HG03342 (cell line): ENCODE results near the gene EXOC3L4.
"Not testable (repeated sequence)": the region's sequence is repeated elsewhere in the genome, so short reads cannot be mapped to it uniquely, and the experiment has no call there.

Experiments used
- ATAC-seq: cut with Tn5 transposase; IDR thresholded peaks from one replicate; pipeline ENCODE4 v1.9.1; 2021; ENCODE audit warnings: mild to moderate bottlenecking, moderate library complexity; ENCODE audit not compliant: unreplicated experiment

EXOC3L4 gene

DNA sequence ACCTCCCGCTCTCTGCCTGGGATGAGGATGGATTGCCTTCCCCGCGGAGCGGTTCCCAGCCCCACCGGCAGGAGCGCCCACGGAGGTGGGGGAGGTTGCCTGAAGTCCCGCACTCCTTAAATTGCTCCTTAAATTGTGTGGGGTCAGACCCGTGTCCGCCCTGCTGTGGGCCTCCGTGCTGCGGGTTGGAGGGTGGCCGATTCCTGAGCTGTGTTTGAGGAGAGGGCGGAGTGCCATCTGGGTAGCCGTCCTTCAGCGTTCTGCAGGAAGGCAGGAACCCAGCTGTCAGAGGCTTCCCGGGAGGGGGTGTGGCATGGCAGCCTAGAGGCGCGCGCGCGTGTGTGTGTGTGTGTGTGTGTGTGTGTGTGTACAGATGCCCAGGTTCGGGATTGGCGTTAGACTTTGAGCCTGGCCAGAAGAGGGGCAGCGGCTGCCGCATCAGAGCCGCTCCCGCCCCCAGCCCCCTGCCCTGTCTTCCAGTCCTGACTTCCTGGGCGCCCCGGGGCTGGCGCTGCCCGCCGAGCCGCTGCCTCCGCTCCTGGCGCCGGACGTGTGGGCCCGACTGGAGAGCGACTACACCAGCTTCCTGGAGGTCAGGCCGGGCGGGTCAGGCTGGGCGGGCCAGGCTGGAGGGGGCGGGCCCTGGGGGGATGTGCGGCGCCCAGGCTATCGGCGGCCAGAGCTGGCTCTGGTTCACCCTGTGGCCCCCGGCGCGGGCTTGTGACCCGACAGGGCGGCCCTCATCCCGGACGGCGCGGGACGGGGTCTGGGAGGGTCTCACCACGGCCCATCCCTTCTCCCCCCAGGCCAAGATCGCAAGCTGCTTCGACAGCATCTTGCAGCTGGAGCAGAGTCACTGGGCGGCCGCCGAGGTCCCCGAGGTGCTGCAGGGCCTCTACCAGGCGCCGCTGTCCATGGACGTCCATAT is 9.2 kb downstream of the EXOC3L4 start:
- no peak for ATAC-seq

GRCh38 chr14:103104389-103104653 is 9.8 kb downstream of the EXOC3L4 start:
- no peak for ATAC-seq

DNA sequence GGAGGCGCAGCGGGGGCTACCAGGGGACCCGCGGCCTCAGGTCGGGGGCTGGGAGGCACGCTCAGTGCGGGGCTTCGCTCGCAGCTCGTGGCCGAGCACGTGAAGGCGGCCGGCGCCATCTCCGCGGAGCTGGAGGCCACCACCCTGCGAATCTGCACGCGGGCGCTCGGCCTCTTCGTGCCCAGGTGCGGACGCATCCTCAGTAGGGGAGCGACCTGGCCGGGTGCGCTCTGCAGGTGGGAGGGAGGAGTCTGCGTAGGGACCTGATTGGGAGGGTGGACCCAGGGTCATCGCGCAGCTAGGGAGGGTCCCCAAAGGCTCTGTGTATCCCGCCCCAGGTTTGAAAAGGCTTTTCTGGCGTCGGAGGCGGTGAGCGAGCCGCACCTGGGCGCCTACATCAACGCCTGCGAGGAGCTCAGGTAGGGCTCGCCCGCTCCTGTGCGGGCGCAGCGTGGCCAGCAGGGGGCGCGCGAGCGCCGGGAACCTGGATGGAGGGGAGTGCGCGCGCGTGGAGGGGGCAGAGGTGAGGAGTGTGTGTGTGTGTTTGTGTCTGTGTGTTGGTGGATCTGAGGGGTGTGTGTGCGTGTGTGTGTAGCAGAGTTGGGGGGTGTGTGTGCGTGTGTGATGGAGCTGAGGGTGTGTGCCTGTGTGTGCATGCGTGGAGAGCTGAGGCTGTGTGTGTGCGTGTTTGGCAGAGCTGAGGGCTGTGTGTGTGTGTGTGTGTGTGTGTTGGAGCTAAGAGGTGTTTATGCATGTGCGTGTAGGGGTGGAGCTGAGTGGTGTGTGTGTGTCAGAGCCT is 10.3 kb downstream of the EXOC3L4 start:
- ATAC-seq: peak; percentile 48

DNA sequence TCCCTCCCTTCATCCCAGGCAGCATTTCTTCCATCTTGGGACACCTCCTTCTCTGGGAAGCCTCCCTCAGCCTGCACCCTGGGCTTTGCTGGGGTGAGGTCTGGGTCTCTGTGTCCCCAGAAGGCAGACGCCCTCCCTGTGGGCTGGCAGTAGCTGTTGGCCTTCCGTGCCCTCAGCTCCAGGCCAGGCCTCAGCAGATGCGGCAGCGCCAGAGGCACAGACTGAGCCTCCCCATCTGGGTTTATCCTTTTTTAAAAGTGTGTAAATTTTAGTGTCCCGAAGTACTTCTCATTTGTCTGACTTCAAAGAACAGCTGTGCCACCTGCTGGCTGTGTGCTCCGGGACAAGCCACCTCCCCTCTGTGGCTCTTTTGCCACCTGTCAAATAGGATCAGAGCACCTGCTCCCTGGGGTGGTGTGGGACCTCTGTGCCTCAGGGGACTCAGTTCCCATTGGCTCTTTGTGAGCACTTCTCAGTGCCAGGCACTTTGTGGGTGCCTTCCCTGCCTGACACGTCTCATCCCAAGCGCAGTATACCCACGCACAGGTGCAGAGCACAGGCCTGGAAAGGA is 11.1 kb downstream of the EXOC3L4 start:
- no peak for ATAC-seq

DNA sequence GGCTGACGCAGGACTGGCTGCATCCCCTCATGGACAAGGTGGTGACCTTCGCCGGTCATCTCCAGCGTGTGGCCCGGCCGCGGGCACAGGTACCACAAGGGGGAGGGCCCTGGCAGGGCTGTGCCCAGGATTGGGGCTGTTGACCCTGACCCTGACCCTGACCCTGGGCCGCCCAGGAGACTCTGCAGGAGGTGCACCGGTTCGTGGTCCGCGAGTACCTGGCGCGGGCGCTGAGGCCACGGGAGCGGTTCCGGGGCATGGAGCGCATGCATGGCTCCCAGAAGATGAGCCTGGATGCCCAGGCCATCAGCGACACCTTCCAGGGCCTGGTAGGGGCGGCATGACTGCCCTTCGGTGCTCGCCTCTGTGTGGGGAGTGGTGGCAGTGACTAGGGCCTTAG is 12.9 kb downstream of the EXOC3L4 start:
- ATAC-seq: no peak

GRCh38 chr14:103107941-103108748 is 13.6 kb downstream of the EXOC3L4 start:
- ATAC-seq: no peak

DNA sequence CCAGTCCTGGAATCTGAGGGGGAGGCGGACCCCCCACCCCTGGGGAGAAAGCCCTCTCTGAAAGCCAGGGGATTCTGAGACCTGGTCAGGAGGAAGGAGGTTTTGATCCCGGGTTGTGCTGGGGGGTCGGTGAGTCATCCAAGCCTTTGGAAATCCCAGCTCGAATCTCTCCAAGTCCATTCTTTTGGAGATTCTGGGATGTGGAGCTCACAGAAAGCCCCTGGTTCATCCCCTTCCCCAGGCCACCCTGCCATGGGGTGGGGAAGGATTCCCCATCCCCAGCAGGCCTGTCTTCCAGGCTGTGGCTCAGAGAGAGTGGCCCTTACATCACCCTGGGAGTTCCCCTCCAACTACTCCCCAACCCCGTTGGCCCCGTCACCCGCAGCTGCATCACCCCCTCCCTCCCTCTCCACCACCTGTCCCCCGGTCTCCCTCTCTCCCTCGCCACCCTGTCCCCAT is 14.3 kb downstream of the EXOC3L4 start:
- ATAC-seq: no peak

DNA sequence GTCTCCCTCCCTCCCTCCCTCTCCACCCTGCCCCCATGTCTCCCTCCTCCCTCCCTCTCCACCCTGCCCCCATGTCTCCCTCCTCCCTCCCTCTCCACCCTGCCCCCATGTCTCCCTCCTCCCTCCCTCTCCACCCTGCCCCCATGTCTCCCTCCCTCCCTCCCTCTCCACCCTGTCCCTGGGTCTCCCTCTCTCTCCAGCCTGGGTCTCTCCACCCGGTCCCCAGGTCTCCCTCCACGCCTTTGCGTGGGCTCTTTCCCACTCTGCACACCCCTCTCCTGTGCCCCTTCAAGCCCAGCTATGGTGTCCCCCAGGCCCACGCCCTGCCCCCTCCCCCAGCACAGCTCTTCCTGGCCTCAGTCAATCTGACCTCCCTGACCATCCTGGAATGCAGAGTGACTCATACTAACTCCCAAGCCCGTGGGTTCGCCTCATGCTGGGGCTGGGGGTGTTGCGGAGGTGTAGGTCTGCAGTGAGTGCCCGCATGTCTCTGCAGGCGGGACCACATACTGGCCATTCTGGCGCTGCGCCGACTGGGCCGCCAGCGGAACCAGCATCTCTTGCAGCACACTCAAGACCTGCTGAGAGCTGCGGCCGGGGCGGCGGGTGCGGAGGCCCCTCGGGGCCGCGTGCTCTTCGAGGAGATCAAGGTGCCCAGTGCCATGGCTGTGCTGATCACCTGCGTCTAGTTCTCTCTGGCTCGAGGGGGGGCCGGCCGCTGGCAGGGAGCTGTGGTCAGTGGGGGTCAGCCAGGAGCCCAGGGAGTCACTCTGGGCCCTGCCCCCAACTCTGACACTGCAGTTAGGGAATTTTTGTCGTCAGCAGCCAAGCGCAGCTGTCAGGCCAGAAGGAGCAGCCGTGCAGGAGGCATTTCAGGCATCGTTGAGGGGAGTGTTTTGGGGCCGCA is 15.3 kb downstream of the EXOC3L4 start:
- ATAC-seq: no peak

DNA sequence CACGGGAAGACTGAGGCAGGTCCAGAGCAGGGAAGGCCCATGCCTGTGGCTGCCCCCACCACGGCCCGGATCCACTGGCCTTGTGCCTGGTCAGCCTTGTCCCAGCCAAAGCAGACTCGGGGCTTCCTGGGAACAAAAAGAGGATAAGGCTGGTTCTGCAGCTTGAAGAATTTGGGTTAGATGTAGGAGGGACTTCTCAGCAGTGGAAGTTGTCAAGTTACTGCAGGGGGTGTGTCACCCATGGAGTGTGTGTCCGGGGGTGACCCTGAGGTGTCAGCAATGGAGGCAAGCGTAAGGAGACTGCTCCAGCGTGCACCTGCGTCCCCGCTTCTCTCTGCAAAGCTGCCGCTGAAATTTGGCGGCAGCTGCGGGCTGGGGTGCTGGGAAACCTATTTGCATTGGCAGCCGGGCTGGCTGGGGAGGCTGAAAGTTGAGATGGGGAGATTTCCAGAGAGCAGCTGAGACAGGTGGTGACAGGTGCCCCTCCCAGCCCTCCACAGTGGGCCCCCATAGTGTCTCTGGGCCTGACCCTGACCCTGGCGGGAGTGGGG is 16.2 kb downstream of the EXOC3L4 start:
- no peak for ATAC-seq

DNA sequence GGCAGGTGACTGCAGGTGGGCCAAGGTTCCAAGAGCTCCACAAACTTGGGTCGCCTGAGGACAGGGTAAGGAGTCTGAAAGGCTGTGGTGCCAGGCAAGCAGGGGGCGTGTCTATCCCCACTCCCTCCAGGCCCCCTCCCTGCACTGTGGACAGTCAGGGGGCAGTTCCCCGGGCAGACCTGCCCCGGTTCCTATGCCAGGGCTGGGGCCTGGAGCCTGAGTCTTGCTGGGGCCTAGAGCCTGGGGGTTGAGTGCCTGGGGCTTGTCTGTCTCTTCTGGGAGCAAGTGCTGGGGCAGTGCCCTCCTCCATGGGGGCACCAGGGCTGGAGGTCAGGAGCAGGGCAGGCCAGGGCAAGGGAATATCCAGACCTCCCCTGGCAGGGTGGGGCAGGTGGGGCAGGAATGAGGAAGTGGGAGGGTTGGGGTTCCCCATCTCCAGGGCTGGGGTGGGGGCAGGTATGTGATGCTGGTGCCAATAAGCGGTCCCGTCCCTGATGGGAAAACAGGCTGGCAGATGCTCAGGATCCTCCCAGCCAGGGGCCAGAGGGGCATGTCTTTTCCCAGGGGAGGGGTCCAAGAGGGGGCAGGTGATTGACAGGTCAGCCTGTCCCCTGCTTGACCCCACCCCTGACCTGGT is 16.8 kb downstream of the EXOC3L4 start:
- ATAC-seq: no peak

GRCh38 chr14:103112400-103113243 is 18.1 kb downstream of the EXOC3L4 start:
- no peak for ATAC-seq

DNA sequence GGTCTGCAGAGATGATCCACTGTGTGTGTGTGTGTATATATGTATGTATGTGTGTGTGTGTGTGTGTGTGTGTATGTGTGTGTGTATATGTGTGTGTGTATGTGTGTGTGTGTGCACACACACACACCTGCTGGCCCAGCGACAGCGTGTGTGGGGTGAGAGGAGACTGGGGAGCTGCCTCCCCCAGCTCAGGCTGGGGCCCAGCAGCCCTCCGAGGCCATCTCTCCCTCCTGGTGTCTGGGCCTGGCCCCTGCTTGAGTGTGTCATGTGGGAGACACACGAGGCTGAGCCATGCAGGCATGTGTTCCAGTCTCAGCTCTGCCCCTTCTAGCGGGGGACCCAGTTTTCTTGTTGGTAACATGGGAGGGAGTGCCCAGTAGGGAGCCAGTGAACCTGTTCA is 18.8 kb downstream of the EXOC3L4 start:
- no peak for ATAC-seq

DNA sequence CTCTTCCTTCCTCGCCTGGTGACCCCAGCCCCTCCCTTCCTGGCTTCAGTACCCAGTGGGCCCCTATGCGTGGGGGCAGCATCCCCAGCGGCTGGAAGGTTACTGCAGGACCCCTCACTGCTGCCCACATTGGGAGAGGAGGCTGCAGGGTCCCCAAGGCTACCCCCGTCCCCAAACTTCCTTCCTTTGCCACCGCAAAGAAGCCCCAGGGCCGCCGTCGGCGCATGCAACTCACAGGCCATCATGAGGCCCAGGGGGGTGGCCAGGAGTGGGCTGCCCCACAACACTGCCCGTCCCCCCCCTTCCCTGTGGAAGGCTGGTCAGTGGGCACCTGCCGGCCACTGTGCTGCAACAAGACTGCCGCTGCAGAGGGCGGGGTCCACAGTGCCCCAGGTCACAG is 19.2 kb downstream of the EXOC3L4 start:
- ATAC-seq: no peak

- ATAC-seq: not testable (repeated sequence)
Observed at GRCh38 chr14:103115086-103115679, 20.7 kb downstream of the EXOC3L4 start.

DNA sequence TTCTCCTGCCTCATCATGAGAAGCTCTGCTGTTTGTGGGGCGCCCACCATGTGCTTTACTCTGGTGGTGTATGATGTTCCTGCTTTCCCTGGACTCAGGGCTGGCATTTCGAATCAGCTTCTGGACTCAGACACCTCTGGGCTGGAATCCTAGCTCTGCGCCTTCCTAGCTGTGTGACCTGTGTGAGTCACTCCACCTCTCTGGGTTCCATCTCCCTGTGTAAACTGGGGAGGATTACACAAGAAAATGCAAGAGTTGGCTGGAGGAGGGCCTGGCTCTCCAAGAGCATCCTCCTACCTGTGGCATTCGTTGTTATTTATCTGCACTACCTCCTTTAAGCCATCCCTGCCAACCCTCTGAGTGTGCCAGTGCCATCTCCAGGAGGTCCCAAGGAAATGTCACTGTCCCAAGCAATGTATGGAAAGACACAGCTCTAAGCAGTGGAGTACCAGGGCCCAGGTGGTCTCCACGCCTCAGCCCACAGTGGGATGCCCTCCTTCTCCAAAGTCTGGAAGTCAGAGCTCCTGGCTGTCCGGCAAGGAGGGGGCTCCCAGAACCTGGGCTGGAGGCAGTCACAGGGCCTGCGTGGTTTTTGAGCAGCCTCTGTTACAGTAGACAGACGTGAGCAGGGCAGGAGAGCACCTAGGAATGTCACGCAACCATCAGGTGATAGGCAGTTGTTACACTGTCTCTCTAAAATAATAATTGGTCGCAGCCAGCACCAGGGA is 21.5 kb downstream of the EXOC3L4 start:
- no peak for ATAC-seq

- ATAC-seq: no peak
Observed at GRCh38 chr14:103116636-103117035, 22.1 kb downstream of the EXOC3L4 start.

DNA sequence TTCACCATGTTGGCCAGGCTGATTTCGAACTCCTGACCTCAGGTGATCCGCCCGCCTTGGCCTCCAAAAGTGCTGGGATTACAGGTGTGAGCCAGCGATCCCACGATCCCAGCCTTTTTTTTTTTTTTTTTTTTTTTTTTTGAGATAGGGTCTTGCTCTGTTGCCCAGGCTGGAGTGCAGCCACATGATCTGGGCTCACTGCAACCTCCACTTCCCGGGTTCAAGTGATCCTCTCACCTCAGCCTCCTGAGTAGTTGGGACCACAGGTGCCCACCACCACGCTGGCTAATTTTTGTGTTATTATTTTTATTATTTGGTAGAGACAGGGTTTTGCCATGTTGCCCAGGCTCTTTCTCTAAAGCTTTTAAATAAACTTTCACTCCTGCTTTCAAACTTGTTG is 23.0 kb downstream of the EXOC3L4 start:
- ATAC-seq: not testable (repeated sequence)
